Measurements from ENCODE around the gene LMO2.

LMO2 gene

GRCh38 chr11:33887886-33888285, 4.0 kb downstream of the LMO2 start:
- no peaks in the 10 kb centered on the region for H3K27me3 ChIP-seq (ENCODE audit: control insufficient read depth in 1 of 2, insufficient read depth in 2 of 2, low read length in 2 of 2)
- no peaks in the 10 kb centered on the region for H3K4me1 ChIP-seq (ENCODE audit: control insufficient read depth, insufficient read depth, low read length)
- H3K9me3 ChIP-seq (ENCODE audit: control insufficient read depth in 2 of 2, low read length in 2 of 2) = no peaks in the 10 kb centered on the region
- no peak overlapping the region for H3K4me3 ChIP-seq (ENCODE audit: low read length in 2 of 2)
- H3K9ac ChIP-seq (ENCODE audit: low read length in 2 of 2) = no peak overlapping the region
- no peaks in the 10 kb centered on the region for H3K36me3 ChIP-seq (ENCODE audit: control insufficient read depth in 2 of 2, insufficient read depth in 2 of 2, low read length in 2 of 2)
- H3K27ac ChIP-seq (ENCODE audit: low read length) = no peak overlapping the region

- H3K27me3 ChIP-seq (ENCODE audit: control insufficient read depth in 1 of 2, insufficient read depth in 2 of 2, low read length in 2 of 2) = peaks cover 4 to 5% of the 10 kb centered on the region in 2 donors
- H3K9ac ChIP-seq (ENCODE audit: low read length in 2 of 2) = no peak overlapping the region
- H3K27ac ChIP-seq (ENCODE audit: low read length) = no peak overlapping the region
- H3K4me1 ChIP-seq (ENCODE audit: control insufficient read depth, insufficient read depth, low read length) = no peaks in the 10 kb centered on the region
- H3K9me3 ChIP-seq (ENCODE audit: control insufficient read depth in 2 of 2, low read length in 2 of 2) = no peaks in the 10 kb centered on the region
- no peaks in the 10 kb centered on the region for H3K36me3 ChIP-seq (ENCODE audit: control insufficient read depth in 2 of 2, insufficient read depth in 2 of 2, low read length in 2 of 2)
- no peak overlapping the region for H3K4me3 ChIP-seq (ENCODE audit: low read length in 2 of 2)
Measured at GRCh38 chr11:33885338-33886005, 6.4 kb downstream of the LMO2 start.

GRCh38 chr11:33884601-33885000, 7.3 kb downstream of the LMO2 start:
- Histone ChIP-seq H3K36me3 (ENCODE audit: control insufficient read depth in 2 of 2, insufficient read depth in 2 of 2, low read length in 2 of 2) (no peaks in the 10 kb centered on the region), H3K4me1 (ENCODE audit: control insufficient read depth, insufficient read depth, low read length) (no peaks in the 10 kb centered on the region), H3K9ac (ENCODE audit: low read length in 2 of 2) (no peak overlapping the region), H3K4me3 (ENCODE audit: low read length in 2 of 2) (no peak overlapping the region), H3K27ac (ENCODE audit: low read length) (no peak overlapping the region), H3K9me3 (ENCODE audit: control insufficient read depth in 2 of 2, low read length in 2 of 2) (no peaks in the 10 kb centered on the region), H3K27me3 (ENCODE audit: control insufficient read depth in 1 of 2, insufficient read depth in 2 of 2, low read length in 2 of 2) (peaks cover 4 to 5% of the 10 kb centered on the region in 2 donors)

GRCh38 chr11:33884035-33884434, 7.8 kb downstream of the LMO2 start:
- H3K4me3 ChIP-seq (ENCODE audit: low read length in 2 of 2) = no peak overlapping the region
- H3K9me3 ChIP-seq (ENCODE audit: control insufficient read depth in 2 of 2, low read length in 2 of 2) = no peaks in the 10 kb centered on the region
- H3K36me3 ChIP-seq (ENCODE audit: control insufficient read depth in 2 of 2, insufficient read depth in 2 of 2, low read length in 2 of 2) = no peaks in the 10 kb centered on the region
- no peak overlapping the region for H3K9ac ChIP-seq (ENCODE audit: low read length in 2 of 2)
- H3K4me1 ChIP-seq (ENCODE audit: control insufficient read depth, insufficient read depth, low read length) = no peaks in the 10 kb centered on the region
- no peak overlapping the region for H3K27ac ChIP-seq (ENCODE audit: low read length)
- H3K27me3 ChIP-seq (ENCODE audit: control insufficient read depth in 1 of 2, insufficient read depth in 2 of 2, low read length in 2 of 2) = peaks cover 4 to 5% of the 10 kb centered on the region in 2 donors

GRCh38 chr11:33881651-33882503, 10.0 kb downstream of the LMO2 start:
- Histone ChIP-seq H3K4me1 (ENCODE audit: control insufficient read depth, insufficient read depth, low read length) (no peaks in the 10 kb centered on the region), H3K27ac (ENCODE audit: low read length) (no peak overlapping the region), H3K27me3 (ENCODE audit: control insufficient read depth in 1 of 2, insufficient read depth in 2 of 2, low read length in 2 of 2) (peaks cover 4 to 5% of the 10 kb centered on the region in 2 donors), H3K4me3 (ENCODE audit: low read length in 2 of 2) (no peak overlapping the region), H3K9me3 (ENCODE audit: control insufficient read depth in 2 of 2, low read length in 2 of 2) (no peaks in the 10 kb centered on the region), H3K9ac (ENCODE audit: low read length in 2 of 2) (no peak overlapping the region), H3K36me3 (ENCODE audit: control insufficient read depth in 2 of 2, insufficient read depth in 2 of 2, low read length in 2 of 2) (no peaks in the 10 kb centered on the region)

- peaks cover 4 to 5% of the 10 kb centered on the region in 2 donors for H3K27me3 ChIP-seq (ENCODE audit: control insufficient read depth in 1 of 2, insufficient read depth in 2 of 2, low read length in 2 of 2)
- no peak overlapping the region for H3K4me3 ChIP-seq (ENCODE audit: low read length in 2 of 2)
- H3K4me1 ChIP-seq (ENCODE audit: control insufficient read depth, insufficient read depth, low read length) = no peaks in the 10 kb centered on the region
- no peak overlapping the region for H3K9ac ChIP-seq (ENCODE audit: low read length in 2 of 2)
- H3K27ac ChIP-seq (ENCODE audit: low read length) = no peak overlapping the region
- no peaks in the 10 kb centered on the region for H3K36me3 ChIP-seq (ENCODE audit: control insufficient read depth in 2 of 2, insufficient read depth in 2 of 2, low read length in 2 of 2)
- H3K9me3 ChIP-seq (ENCODE audit: control insufficient read depth in 2 of 2, low read length in 2 of 2) = no peaks in the 10 kb centered on the region
Measured at GRCh38 chr11:33880979-33881378, 10.9 kb downstream of the LMO2 start.

DNA sequence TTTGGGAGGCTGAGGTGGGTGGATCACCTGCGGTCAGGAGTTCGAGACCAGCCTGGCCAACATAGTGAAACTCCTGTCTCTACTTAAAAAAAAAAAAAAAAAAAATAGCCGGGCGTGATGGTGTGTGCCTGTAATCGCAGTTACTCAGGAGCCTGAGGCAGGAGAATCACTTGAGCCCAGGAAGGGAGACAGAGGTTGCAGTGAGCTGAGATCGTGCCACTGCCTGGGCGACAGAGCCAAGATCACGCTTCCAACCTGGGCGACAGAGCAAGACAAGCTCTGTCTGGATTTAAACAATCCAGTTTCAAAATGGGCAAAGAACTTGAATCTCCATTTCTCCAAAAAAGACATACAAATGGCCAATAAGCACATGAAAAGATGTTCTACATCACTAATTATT, 12.5 kb downstream of the LMO2 start:
- no peaks in the 10 kb centered on the region for H3K36me3 ChIP-seq (ENCODE audit: control insufficient read depth in 2 of 2, insufficient read depth in 2 of 2, low read length in 2 of 2)
- no peak overlapping the region for H3K9ac ChIP-seq (ENCODE audit: low read length in 2 of 2)
- no peak overlapping the region for H3K4me3 ChIP-seq (ENCODE audit: low read length in 2 of 2)
- H3K27me3 ChIP-seq (ENCODE audit: control insufficient read depth in 1 of 2, insufficient read depth in 2 of 2, low read length in 2 of 2) = peaks cover 7 to 8% of the 10 kb centered on the region in 2 donors
- H3K27ac ChIP-seq (ENCODE audit: low read length) = no peak overlapping the region
- no peaks in the 10 kb centered on the region for H3K4me1 ChIP-seq (ENCODE audit: control insufficient read depth, insufficient read depth, low read length)
- no peaks in the 10 kb centered on the region for H3K9me3 ChIP-seq (ENCODE audit: control insufficient read depth in 2 of 2, low read length in 2 of 2)

GRCh38 chr11:33877038-33877437, 14.8 kb downstream of the LMO2 start:
- Histone ChIP-seq H3K36me3 (ENCODE audit: control insufficient read depth in 2 of 2, insufficient read depth in 2 of 2, low read length in 2 of 2) (no peaks in the 10 kb centered on the region), H3K27me3 (ENCODE audit: control insufficient read depth in 1 of 2, insufficient read depth in 2 of 2, low read length in 2 of 2) (peaks cover 7 to 8% of the 10 kb centered on the region in 2 donors), H3K4me1 (ENCODE audit: control insufficient read depth, insufficient read depth, low read length) (no peaks in the 10 kb centered on the region), H3K27ac (ENCODE audit: low read length) (no peak overlapping the region), H3K4me3 (ENCODE audit: low read length in 2 of 2) (no peak overlapping the region), H3K9me3 (ENCODE audit: control insufficient read depth in 2 of 2, low read length in 2 of 2) (no peaks in the 10 kb centered on the region), H3K9ac (ENCODE audit: low read length in 2 of 2) (no peak overlapping the region)

- Histone ChIP-seq H3K27me3 (ENCODE audit: control insufficient read depth in 1 of 2, insufficient read depth in 2 of 2, low read length in 2 of 2) (peaks cover 4 to 7% of the 10 kb centered on the region in 2 donors), H3K4me1 (ENCODE audit: control insufficient read depth, insufficient read depth, low read length) (no peaks in the 10 kb centered on the region), H3K36me3 (ENCODE audit: control insufficient read depth in 2 of 2, insufficient read depth in 2 of 2, low read length in 2 of 2) (no peaks in the 10 kb centered on the region), H3K4me3 (ENCODE audit: low read length in 2 of 2) (no peak overlapping the region), H3K9me3 (ENCODE audit: control insufficient read depth in 2 of 2, low read length in 2 of 2) (no peaks in the 10 kb centered on the region), H3K9ac (ENCODE audit: low read length in 2 of 2) (no peak overlapping the region), H3K27ac (ENCODE audit: low read length) (no peak overlapping the region)
Measured at GRCh38 chr11:33875621-33876294, 16.1 kb downstream of the LMO2 start.

- H3K27me3 ChIP-seq (ENCODE audit: control insufficient read depth in 1 of 2, insufficient read depth in 2 of 2, low read length in 2 of 2) = peaks cover 8 to 14% of the 10 kb centered on the region in 2 donors
- H3K27ac ChIP-seq (ENCODE audit: low read length) = no peak overlapping the region
- no peak overlapping the region for H3K4me3 ChIP-seq (ENCODE audit: low read length in 2 of 2)
- H3K9ac ChIP-seq (ENCODE audit: low read length in 2 of 2) = no peak overlapping the region
- peaks cover 3% of the 10 kb centered on the region for H3K4me1 ChIP-seq (ENCODE audit: control insufficient read depth, insufficient read depth, low read length)
- H3K9me3 ChIP-seq (ENCODE audit: control insufficient read depth in 2 of 2, low read length in 2 of 2) = no peaks in the 10 kb centered on the region
- no peaks in the 10 kb centered on the region for H3K36me3 ChIP-seq (ENCODE audit: control insufficient read depth in 2 of 2, insufficient read depth in 2 of 2, low read length in 2 of 2)
Measured at GRCh38 chr11:33874910-33875490, 16.9 kb downstream of the LMO2 start.

Measured in stomach smooth muscle (tissue), 2 donors.